GM18858 (cell line): Measurements from ENCODE around the gene RADIL.

Source experiments
- ATAC-seq: cut with Tn5 transposase; IDR thresholded peaks from one replicate; pipeline ENCODE4 v1.9.1; 2021; ENCODE audit not compliant: unreplicated experiment

RADIL gene

DNA sequence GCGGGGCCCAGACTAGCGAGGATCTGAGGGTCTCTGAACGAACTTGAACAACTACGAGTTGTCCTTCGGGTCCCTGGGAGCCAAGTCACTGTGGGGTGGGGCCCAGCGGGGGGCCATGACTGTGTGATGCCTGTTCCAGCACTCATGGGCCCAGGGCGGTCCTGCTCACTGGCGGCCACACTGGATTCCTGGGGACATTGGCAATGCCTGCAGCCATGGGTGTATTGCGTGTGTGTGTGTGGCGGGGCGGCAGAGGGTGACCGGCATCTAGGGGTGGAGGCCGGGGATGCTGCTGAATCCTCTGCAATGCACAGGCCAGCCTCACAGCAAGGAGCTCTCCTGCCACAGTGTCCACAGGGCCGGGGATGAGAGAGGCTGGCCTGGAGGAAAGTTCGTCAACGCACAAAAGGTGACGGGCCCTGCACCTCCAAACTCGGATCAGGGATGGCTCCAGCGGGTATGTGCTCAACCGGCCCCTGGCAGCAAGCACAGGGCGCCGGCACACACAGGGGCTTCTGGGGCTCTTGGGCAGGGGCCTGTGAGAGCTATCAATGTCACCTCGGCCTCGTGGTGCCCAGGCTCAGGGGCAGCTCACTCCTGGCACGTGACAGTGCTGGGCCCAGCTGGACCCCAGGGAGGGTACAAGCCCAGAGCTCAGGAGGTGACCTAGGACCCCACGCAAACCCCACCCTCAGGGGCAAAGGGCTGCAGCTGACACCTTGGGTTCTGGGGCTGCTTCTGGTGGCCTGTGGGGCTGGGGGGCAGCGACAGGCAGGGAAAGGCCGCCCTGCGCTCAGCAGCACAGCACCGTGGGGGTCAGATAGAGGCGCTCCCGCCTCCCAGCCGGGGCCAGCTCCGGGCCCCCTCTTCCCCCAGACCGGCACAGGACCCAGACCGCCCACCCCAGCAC is 49.6 kb downstream of the RADIL start:
- ATAC-seq, result no peak

DNA sequence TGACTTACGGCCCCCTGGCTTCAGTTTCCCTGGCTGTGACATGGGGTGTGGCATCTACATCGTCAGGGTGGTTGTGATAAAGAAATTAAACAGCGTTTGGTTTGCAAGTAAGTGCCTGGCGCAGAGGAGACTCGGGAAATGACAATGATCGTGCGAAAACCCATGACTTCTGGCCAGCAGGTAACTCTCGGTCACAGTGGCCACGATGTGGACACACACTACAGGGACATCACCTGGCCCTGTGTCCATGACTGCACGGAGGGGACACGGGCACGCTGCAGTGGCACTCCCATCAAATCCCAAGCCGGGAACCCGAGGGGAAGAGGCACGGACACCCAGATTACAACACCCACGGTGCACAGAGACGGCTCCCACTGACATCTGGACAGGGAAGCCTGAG is 50.3 kb downstream of the RADIL start:
- ATAC-seq, result no peak

DNA sequence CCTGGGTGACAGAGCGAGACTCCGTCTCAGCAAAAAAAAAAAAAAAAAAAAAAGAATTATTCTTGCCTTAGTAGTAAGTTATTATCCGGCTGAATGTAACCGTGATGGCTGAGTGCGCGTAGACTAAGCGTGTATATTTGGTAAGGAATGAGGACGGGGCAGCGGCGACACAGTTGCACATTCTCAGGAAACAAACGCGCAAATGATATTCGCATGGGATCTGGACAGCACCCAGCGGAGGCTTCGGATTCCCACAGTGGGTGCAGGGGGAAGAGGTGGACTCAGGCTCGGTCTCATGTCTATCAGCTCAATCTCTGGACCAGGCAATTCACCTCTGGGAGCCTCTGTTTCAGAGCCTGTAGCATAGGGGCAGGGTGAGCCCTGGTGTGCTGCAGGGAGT is 50.8 kb downstream of the RADIL start:
- ATAC-seq, result no peak

DNA sequence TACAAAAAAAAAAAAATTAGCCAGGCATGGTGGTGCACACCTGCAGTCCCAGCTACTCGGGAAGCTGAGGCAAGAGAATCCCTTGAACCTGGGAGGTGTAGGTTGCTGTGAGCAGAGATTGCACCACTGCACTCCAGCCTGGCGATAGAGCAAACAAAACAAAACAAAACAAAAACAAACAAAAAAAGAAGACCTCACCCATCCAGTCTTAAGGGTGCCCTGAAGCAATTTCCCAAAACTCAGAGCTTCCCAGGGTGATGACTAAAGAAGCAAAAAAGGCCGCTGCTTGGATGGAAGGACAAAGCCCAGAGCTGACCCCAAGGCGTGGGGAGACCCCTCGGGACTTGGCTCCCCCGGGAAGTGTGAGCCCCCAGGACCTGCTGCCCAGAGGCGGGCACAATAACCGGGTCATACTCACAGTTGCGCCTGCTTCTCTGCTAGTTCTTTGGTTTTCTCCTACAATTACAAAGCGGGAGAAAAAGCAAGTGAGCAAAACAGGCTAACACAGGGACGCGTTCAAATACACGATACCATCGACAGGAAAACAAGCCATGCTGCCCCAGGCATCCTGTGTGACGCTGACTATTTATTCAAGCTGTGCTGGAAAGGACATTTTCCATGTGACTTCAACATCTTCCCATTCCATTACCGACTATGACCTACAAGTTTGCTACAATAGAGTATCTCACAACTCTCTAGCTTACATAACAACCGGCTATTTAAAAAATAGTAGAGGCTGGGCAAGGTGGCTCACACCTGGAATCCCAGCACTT is 51.6 kb downstream of the RADIL start:
- no peak for ATAC-seq

DNA sequence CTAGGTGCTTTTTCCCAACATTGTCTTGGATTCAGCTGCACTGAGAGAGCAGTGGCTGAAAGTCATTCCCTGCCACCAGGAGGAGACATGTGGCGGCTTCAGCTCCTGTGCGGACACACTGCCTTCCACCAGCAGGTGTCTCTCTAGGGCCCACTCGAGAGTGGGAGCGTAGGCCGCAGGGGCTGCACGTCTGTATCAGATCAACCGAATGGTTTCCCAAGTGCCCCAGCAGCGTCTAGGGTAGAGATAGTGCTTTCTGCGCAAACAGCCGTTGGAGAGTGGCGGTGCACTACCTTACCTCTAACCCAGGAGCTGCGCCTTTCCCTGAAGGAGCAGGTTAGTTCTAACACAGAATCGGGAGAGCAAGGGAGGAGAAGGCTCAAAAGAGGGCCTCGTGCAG is 53.3 kb downstream of the RADIL start:
- ATAC-seq, result no peak

DNA sequence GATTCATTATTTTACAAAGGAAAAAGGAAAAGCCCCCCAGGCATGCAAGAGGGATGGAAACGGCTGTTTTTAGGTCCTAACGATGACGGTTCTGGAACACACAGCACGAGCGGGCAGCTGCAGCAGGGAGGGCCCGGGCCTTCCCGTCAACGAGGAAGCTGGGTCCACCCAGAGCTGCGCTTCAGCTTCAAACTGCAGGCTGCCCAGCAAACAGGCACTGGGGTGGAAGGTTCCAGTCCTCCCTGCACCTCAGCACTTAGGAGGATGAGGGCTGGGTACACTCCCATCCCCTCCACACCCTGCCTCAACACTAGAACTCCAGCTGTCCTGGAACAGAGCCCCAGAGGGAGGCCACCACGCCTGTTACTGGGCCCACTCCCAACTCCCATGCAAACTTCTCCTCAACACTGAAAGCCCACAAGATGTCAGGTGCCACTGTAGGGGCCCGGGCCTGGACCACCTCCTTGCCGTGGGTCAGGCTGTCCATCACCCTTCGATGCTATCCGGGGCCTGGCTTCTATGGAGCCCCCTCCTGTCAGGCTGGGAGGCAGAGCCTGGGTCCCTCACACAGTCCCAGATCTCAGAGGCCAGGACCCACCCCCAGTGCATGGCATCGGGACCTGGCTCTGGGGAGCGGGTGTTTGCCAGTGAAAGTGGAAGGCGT is 54.7 kb downstream of the RADIL start:
- no peak for ATAC-seq

DNA sequence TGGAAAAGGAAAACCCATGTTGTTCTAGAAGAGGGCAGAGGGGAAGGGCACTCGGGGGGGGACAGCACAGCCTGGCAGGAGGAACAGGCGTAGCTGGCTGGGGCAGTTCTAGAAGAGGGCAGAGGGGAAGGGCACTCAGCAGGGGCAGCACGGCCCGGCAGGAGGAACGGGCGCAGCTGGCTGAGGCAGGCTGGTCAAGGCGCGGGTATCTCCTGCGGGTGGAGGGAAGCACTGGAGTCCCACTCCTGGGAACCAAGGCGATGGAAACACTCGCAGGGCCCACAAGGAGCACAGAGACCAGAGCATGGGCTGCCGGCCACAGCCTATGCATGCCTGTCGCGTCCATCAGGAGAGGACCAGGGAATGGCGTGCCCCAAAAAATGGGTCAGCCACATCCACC is 58.4 kb downstream of the RADIL start:
- no peak for ATAC-seq

DNA sequence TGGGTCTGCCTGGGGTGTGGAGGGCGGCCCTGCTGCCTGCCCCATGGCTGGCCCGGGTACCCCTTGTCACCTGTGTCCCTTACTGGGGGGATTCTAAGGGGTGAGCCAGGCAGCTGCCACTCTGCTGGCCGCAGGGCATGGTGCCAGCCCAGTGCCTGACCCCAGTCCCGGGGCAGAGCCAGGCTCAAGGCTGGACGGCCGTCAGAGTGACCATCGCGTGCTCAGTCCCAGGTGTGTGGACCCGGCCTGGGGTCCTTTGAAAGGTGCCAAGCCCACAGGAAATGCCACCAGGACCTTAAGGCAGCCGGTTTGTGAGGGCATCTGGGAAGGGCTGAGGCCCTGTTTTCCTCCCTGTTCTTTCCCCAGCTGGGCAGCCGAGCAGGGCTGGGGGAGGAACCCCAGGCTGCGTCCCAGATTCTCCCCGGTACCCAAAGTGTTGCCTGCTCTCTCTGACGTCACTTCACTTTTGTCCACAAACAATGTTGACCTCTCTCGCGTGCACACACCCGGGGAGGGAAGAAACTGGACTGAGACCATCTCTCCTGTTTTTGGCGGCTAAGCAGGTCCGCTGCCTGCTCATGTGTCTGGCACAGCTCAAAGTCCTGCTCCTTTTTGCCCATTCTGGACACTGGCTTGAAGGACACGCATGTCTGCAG is 59.3 kb downstream of the RADIL start:
- ATAC-seq, result no peak

DNA sequence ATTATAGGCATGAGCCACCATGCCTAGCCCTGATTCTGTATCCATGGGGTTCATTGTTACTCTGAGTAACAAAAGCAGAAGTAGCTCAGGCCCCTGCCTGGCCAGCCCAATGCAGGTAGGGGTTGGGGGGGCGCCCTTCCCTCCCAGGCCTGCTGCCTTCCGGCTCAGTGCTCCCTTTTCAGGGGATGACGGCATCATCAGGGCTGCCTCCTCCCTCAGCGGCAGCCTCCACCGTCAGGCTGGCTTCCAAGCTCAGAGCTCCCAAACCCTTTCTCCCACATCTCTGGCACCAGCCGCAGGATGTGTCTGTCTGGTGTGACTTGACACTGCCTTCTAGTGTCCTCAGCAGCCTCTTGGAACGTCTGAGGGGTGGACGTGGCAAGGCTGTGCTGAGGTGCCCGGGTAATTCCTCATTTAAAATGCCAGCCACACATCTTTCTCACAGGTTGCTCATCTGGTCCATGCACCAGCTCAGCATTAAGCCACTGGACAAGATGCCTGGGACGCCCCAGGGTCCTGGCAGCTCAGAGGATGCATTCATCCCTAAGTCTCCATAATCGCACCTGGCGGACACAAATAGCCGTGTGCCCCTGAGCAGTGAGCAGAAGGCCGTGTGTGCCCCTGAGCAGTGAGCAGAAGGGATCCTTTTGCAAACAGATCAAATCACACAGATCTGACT is 59.9 kb downstream of the RADIL start:
- no peak for ATAC-seq

DNA sequence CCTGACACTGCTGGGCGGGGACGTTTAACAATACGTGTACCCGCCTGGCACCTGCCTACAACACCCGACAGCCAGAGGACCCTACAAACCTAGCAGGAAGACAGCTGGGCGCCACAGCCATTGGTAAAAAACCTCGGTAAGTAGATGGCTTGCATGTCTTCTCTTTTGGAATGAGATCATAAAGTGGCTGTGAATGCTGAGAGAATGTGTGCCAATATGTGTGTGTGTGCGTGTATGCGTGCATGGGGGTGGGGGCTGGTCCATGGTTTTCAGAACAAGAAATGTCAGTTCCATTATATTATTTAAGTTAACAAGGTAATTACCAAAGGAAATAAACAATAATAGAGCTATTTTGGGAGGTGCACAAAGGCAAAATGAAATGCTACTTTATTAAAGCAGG is 60.8 kb downstream of the RADIL start:
- ATAC-seq, result no peak

DNA sequence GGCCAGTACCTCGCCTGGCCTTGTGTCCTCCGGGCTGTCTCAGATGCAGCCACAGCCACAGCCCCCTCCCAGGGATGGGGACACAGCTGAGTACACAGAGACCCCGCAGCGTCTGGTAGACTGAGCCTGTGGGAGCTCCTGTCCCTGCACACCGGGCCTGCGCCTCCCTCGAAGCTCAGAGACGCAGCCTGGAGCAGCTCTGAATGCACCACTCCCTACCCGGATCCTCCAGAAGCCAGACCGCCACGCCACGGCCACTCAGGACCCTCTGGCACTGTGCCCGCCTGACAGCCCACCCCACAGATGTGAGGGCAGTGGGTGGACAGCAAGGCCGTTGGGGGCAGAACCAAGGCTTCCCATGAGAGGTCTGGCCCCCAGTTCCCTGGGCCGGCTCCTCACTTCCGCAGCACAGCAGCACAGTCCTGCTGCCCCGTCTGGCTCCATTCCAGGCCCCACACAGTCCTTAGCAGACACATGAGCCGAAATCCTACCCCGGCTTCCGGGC is 62.5 kb downstream of the RADIL start:
- no peak for ATAC-seq

DNA sequence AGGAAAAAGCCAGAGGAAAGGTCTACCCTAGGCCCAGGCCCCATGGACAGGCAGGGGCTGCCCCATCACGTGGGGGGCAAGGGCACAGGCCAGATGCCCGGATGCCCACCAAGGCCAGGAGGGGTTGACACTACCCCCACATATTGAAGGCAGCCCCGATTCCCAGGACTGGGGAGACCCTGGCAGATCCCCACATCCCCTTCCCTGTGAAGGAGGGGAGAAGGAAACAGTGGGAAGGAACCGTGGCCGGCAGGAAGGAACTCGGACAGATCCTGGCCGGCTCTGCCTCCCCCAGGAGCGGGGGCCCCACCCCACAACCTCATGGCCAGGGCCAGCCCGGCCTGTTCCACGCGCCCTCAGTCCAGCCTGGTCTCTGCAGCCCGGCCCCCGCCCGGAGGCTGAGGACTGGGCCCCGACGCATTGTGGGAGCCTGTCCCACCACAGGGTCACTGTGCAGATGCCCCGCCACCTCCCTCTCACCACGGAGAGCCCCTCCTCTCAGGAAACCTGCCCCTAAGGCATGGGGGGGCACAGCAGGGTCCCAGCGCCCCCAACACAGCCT is 63.0 kb downstream of the RADIL start:
- no peak for ATAC-seq

DNA sequence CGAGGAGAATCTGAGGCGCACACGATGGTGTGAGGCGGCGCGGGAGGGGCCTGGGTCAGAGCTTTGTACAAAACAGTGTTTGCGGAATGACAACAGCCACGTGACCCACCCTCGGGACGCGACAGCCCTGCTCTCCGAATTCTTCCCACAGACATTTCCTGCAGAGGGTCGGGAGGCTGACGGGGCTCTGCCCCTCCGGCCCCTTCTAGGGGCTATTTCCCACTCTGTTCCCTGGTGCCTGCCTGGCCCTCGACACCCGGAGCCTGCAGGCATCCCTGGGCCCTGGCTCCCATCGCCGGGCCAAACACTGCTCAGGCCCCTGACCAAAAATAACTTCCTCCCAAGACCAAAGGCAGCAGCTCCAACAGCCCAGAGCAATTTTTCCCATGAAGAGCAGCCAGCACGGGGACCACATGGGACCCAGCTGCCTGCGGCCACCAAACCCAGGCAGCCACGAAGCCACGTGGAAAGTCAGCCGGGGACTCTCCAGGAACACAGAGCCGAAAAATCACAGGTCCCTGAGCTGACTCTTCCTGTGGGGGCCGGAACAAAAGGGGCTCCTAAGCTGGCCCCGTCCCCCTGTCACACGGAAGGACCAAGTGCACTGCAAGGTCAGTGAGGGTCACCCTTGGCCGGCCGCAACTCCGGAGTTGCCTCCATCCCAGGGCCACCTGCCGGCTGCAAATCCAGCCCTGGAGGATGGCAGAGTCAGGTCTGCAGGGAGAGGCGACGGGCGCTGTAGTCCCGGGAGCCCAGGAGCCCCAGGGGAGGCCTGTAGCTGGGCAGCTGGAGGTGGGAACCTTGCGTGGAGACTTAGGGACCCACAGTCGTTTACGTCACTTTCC is 63.7 kb downstream of the RADIL start:
- no peak for ATAC-seq

DNA sequence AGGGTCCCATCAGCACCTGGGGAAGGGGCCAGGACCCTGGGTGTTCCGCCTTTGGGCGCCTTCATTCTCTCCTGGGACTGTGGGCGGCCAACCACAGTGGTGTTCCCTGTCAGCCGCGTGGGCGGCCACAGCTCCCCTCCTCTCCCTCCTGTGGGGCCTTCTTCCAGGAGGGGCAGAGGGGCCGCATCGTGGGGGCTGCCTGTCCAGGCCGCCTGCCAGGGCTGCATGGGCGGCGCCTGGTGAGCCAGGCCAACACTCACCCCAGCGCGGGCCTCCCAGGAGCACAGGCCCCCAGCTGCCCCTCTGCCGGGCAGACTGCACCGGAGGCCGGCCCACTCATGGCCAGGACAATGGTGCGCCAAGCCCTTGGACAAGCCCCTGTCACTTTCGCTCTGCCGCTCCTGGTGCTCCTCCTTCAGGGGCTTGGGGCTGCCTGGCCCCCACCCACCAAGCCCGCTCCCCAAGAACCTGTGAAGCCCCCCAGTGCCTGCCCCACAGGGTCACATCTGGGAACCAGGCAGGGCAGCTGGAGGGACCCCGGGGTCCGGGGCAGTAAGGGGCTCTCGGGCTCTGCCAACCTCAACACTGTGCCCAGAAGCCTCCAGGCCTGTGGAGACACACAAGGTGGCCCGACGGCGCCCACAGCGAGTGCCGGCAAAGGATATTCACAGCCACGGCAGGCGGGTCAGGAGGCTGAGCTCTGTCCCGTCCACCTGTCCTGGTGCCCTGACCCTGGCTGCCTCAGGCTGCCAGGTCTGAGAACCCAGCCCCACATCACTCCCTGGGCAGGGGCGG is 65.3 kb downstream of the RADIL start:
- ATAC-seq, result no peak

DNA sequence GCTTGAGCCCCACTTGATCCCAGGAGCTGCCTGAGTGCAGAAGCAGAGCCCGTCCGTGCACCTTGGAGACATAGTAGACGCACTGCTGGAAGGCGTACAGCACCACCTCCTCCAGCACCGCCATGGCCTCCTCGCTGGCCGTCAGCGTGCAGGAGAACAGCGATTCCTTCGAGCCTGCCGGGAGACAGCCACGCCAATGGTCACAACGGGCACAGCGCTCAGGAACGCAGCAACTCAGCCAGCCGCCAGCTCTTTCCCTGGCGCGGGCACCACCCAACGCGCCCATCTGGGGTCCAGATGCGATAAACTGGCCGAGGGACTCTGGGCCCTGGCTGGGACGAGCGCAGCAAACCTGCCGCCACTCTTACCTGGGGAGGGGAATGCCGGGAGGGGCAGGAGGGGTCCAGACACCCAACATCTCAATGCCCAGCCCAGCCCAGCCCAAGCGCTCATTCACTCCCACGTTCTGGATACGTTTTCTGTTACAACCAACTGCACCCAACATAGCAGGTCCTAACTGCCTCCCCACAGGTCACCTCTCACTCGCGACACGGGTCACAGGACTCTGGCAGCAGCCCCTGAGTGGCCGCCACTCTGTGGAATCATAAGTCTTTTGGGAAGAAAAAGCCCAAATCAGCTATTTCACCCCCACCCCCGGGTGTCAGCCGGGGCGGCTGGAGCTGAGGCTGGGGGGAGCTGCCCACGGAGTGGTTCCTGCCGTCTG is 66.2 kb downstream of the RADIL start:
- ATAC-seq, result no peak

DNA sequence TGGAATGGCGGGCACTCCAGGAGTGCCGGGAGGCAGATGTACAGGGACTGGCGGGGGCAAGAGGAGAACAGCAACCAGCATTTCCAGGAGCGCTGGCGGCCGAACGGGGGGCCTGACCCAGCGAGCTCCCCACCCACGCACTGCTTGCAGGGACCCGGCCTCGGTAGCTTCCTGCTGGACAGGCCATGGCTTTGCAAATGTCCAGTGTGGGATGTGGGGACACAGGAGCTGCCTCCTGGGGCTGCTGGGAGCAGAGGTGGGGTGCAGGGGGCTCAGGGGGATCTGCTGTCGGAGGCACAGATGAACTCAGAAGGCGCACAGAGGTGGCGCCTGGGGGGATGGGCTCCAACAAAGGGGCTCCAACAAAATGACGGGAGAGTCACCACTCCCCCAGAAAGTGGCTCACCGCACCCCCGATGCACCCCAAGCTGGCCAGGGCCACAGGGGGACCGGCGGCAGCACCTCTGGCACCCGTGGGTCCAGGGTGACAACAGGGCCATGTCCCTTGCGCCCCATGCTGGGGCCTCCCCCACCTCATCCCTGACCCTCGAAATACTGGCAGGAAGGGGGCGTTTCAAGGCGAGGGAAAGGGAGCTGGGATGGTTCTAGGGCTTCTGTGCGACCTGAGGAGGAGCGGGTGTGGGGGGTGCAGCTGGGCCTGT is 67.0 kb downstream of the RADIL start:
- no peak for ATAC-seq
